GM12878 (cell line): ENCODE data around the gene ELAVL2. TPM values are rescaled to one million over a fixed set of nuclear protein-coding genes. Genes with fewer than 3 reads are reported as not detected.
A peak's percentile ranks its signal among the peaks of the same experiment; 100 is the strongest.

Source experiments
- ATAC-seq: fragments of 200-7000 bp; cut with Tn5 transposase; 3 replicates; pipeline ENCODE4 v1.9.1; 2020; ENCODE audit warnings: mild to moderate bottlenecking, moderate library complexity
- BruUV-seq: library from RNA; stranded (reverse); fragments of 400-500 nt; replicated peaks from 2 replicates; lab custom pipeline; 2021; lab: Mats Ljungman, UMichigan
- CTCF ChIA-PET: fragments of 300-600 bp; sonication (Branson Sonifier 250); formaldehyde crosslinking; extraction: SDS; loops from one replicate; lab custom pipeline; 2021; ENCODE audit warnings: inconsistent platforms; lab: Yijun Ruan, JAX
- POLR2A ChIA-PET: fragments of 350-600 bp; formaldehyde crosslinking; extraction: SDS; loops from one replicate; lab custom pipeline; 2021; ENCODE audit warnings: inconsistent platforms; lab: Charles Lee
- RAD21 ChIA-PET: fragments of 300-600 bp; sonication (Branson Sonifier 250); formaldehyde crosslinking; loops from one replicate; lab custom pipeline; 2023; ENCODE audit warnings: antibody characterized with exemption; ENCODE audit not compliant: unreplicated experiment; lab: Charles Lee
- SMC1A ChIA-PET: fragments of 300-600 bp; sonication (Branson Sonifier 250); formaldehyde crosslinking; loops from one replicate; lab custom pipeline; 2023; ENCODE audit not compliant: unreplicated experiment, uncharacterized antibody; lab: Charles Lee
- DNase-seq: peaks from one replicate; pipeline ENCODE4 v3.0.0-alpha.2; 2011; ENCODE audit warnings: low read depth, low spot score
- FAIRE-seq: peaks from 3 replicates; lab custom pipeline; 2011; peaks lifted over from hg19 to GRCh38; lab: Jason Lieb, UNC
- H2AFZ ChIP-seq: 2 replicates; pipeline ENCODE4 v1.6.0; 2011; ENCODE audit warnings: low read depth, low read length, control low read depth; ENCODE audit not compliant: control insufficient read depth
- H3K27ac ChIP-seq: 2 replicates; pipeline ENCODE4 v1.5.1; 2011; ENCODE audit warnings: control low read depth; ENCODE audit not compliant: control insufficient read depth, insufficient read depth
- H3K27me3 ChIP-seq, 2 experiments: replicated peaks in 1 of 2; 2 replicates each; pipeline versions ENCODE4 v1.6.0 to v1.6.1; 2011; ENCODE audit warnings: low read length in 1 of 2; ENCODE audit not compliant: control insufficient read depth in 2 of 2, insufficient read depth in 2 of 2
- H3K36me3 ChIP-seq, 2 experiments: 2 replicates each; pipeline ENCODE4 v1.5.1; 2011; ENCODE audit warnings: low read length in 1 of 2; ENCODE audit not compliant: control insufficient read depth in 2 of 2, insufficient read depth in 2 of 2
- H3K4me1 ChIP-seq: 2 replicates; pipeline ENCODE4 v1.6.1; 2011; ENCODE audit warnings: mild to moderate bottlenecking, low read length, moderate library complexity, mixed read lengths; ENCODE audit not compliant: control insufficient read depth, insufficient read depth
- H3K4me2 ChIP-seq: 2 replicates; pipeline ENCODE4 v1.6.0; 2011; ENCODE audit warnings: control low read depth; ENCODE audit not compliant: control insufficient read depth, insufficient read depth
- H3K4me3 ChIP-seq: fragments of 200-600 bp; sonication (generic); 2 replicates; pipeline ENCODE4 v1.5.1; 2016
- H3K79me2 ChIP-seq: 2 replicates; pipeline ENCODE4 v1.6.0; 2011; ENCODE audit warnings: low read length; ENCODE audit not compliant: control insufficient read depth, insufficient read depth
- H3K9ac ChIP-seq: 2 replicates; pipeline ENCODE4 v1.8.0; 2011; ENCODE audit warnings: low read length, control low read depth, mixed read lengths; ENCODE audit not compliant: control insufficient read depth, insufficient read depth
- H3K9me3 ChIP-seq: replicated peaks from 3 replicates; pipeline ENCODE4 v1.5.1; 2011; ENCODE audit warnings: mild to moderate bottlenecking, low read length; ENCODE audit not compliant: control insufficient read depth, insufficient read depth
- H4K20me1 ChIP-seq: 2 replicates; pipeline ENCODE4 v1.6.0; 2011; ENCODE audit not compliant: control insufficient read depth, insufficient read depth
- BRCA1 ChIP-seq: IDR thresholded peaks from 2 replicates; pipeline ENCODE4 v1.6.1; 2011; ENCODE audit warnings: low read depth, low read length, improper control_type of control experiment
- EP300 ChIP-seq, 2 experiments: fragments of 150-350 bp in 1 of 2; IDR thresholded peaks; 2 replicates each; pipeline ENCODE4 v1.6.1; 2011 to 2012; ENCODE audit warnings: low read depth in 2 of 2, low read length in 2 of 2, borderline replicate concordance in 1 of 2, improper control_type of control experiment in 1 of 2, inconsistent platforms in 1 of 2; ENCODE audit not compliant: control insufficient read depth in 1 of 2
- IKZF1 ChIP-seq: fragments of 450-650 bp; conservative IDR thresholded peaks from 2 replicates; pipeline ENCODE4 v1.6.1; 2017; ENCODE audit warnings: antibody characterized with exemption, mild to moderate bottlenecking
- MTA2 ChIP-seq: fragments of 450-650 bp; IDR thresholded peaks from 2 replicates; pipeline ENCODE4 v1.6.1; 2016; ENCODE audit warnings: low read depth, mild to moderate bottlenecking, moderate library complexity
- ZNF24 ChIP-seq: fragments of 450-650 bp; IDR thresholded peaks from 2 replicates; pipeline ENCODE4 v1.6.1; 2017; ENCODE audit warnings: antibody characterized with exemption, mild to moderate bottlenecking
- WGBS: methylation state at CpG from one replicate; pipeline ENCODE4 v1.1.6; 2016; ENCODE audit warnings: low lambda C conversion rate; ENCODE audit not compliant: insufficient replicate concordance, insufficient coverage; ENCODE audit errors: missing lambda C conversion rate; 5-methylcytosine and 5-hydroxymethylcytosine counted together
- in situ Hi-C: fragments of 300-500 bp; cut with MboI; formaldehyde crosslinking; loops from 9 replicates; pipeline ENCODE4 v1.14.3; 2018; ENCODE audit warnings: mixed read lengths
- intact Hi-C: fragments of 100-400 bp; cut with micrococcal nuclease; formaldehyde crosslinking; loops from one replicate; pipeline ENCODE4 v1.14.2; 2022; ENCODE audit not compliant: unreplicated experiment
- polyA plus RNA-seq, 11 experiments: library from polyadenylated mRNA; depleted of rRNA in 4 of 11; unstranded in 6 of 11; stranded (reverse) in 5 of 11; fragments of >200 nt; fragmentation: Nextera tagmentation in 4 of 11; fragmentation: Illumina TruSeq in 1 of 11; extraction: Ambion mirVana in 4 of 11; extraction: Trizol in 1 of 11; gene quantifications; 1 replicate in 1 of 11; 2 replicates in 10 of 11; pipeline versions ENCODE4 v1.2.1 to v1.2.3, GENCODE V29; 2011 to 2016; ENCODE audit warnings: inconsistent platforms in 2 of 11, missing spikeins in 2 of 11, low read depth in 1 of 11
- total RNA-seq, 4 experiments: library from RNA; depleted of rRNA in 3 of 4; stranded (reverse); fragments of >200 nt in 3 of 4; fragmentation: Illumina TruSeq in 1 of 4; extraction: Trizol in 1 of 4; gene quantifications; 2 replicates each; pipeline versions ENCODE4 v1.2.1 to v1.2.3, GENCODE V29; 2013 to 2021

ELAVL2 gene
- total and polyA plus RNA-seq, 10 of the 15 experiments (the other 5 are each of a cell fraction or from before 2014, with no cell fraction given): 0.24 to 2.6 (median 0.76) TPM

GRCh38 chr9:23665635-23666034, 160.4 kb downstream of the ELAVL2 start (continued):
- no peak for TF ChIP-seq EP300 (IDR thresholded peaks at IDR 0.05; ENCODE audit: borderline replicate concordance in 1 of 2, control insufficient read depth in 1 of 2, low read depth in 2 of 2, low read length in 2 of 2)

GRCh38 chr9:23665051-23665450, 161.0 kb downstream of the ELAVL2 start:
- peak; percentile 61 for ATAC-seq
- Histone ChIP-seq H3K27ac (no peak overlapping the region), H3K9me3 (no peaks in the 10 kb centered on the region; the same call in 2 of the 3 replicates), H3K4me3 (no peak overlapping the region), H3K36me3 (no peaks in the 10 kb centered on the region), H3K9ac (no peak overlapping the region), H2AFZ (no peak overlapping the region), H3K79me2 (no peaks in the 10 kb centered on the region), H4K20me1 (no peaks in the 10 kb centered on the region), H3K4me2 (no peak overlapping the region), H3K27me3 (no peaks in the 10 kb centered on the region), H3K4me1 (no peaks in the 10 kb centered on the region)
- no peak for DNase-seq
- no TSS peak for BruUV-seq
- WGBS: 41% methylated on average over 3 of the region's 3 CpGs
- ChIA-PET RAD21 (interaction anchor here (0.9 kb wide), 1 partner anchor 185 kb away, joined by 3 read pairs; no protein-coding TSS in a partner anchor), SMC1A (interaction anchor here (0.9 to 2.1 kb wide), 11 partner anchors 9 to 235 kb away, joined by 3 to 5 read pairs (median 4); no protein-coding TSS in a partner anchor), POLR2A (no interaction called here), CTCF (interaction anchor here (0.7 to 2.7 kb wide), 7 partner anchors 8 to 174 kb away, joined by 3 to 7 read pairs (median 3); no protein-coding TSS in a partner anchor)
- in situ Hi-C loops (no loop called here), intact Hi-C loops (no loop called here)
- no peak for FAIRE-seq
- TF ChIP-seq ZNF24 (0 out of 2 replicates have a peak, but pooled peaks have one; percentile 29), IKZF1 (peak; percentile 43; the same call in 1 of the 2 replicates), BRCA1 (no peak), MTA2 (peak; percentile 70)
